Transverse colon (tissue), 4 donors: ENCODE measurements around the gene IGSF21. TPM values are rescaled to one million over a fixed set of nuclear protein-coding genes. Genes with fewer than 3 reads are reported as not detected.
"Not testable (repeated sequence)": the region's sequence is repeated elsewhere in the genome, so short reads cannot be mapped to it uniquely, and the experiment has no call there.

Source experiments
- DNase-seq: peaks from one replicate; pipeline ENCODE4 v3.0.0-alpha.2; 2019
- H3K27ac ChIP-seq, 4 donors: fragments of 200-600 bp; sonication (generic); 2 replicates each; pipeline ENCODE4 v1.5.1; 2016 to 2018; ENCODE audit warnings: inconsistent platforms in 4 of 4
- H3K27me3 ChIP-seq: fragments of 200-600 bp; sonication (generic); 2 replicates; pipeline ENCODE4 v1.5.1; 2017; ENCODE audit warnings: inconsistent platforms
- H3K36me3 ChIP-seq, 4 donors: fragments of 200-600 bp; sonication (generic); 2 replicates each; pipeline ENCODE4 v1.5.1; 2017 to 2019; ENCODE audit warnings: inconsistent platforms in 4 of 4
- H3K4me1 ChIP-seq, 4 donors: fragments of 200-600 bp; sonication (generic); 2 replicates each; pipeline ENCODE4 v1.5.1; 2017 to 2020; ENCODE audit warnings: inconsistent platforms in 4 of 4
- H3K4me3 ChIP-seq, 4 donors: fragments of 200-600 bp; sonication (generic); 1 replicate in 1 of 4; 2 replicates in 3 of 4; pipeline versions ENCODE4 v1.5.1 to v1.6.1; 2017 to 2019; ENCODE audit warnings: inconsistent platforms in 4 of 4
- H3K9me3 ChIP-seq, 2 donors: fragments of 200-600 bp; sonication (generic); 2 replicates each; pipeline ENCODE4 v1.5.1; 2017 to 2019; ENCODE audit warnings: inconsistent platforms in 2 of 2
- CTCF ChIP-seq, 5 experiments: fragments of 200-600 bp in 3 of 5; fragments of 450-650 bp in 2 of 5; sonication (generic) in 3 of 5; IDR thresholded peaks; 1 replicate in 2 of 5; 2 replicates in 3 of 5; pipeline ENCODE4 v1.5.1; 2016 to 2017; ENCODE audit warnings: antibody characterized with exemption in 5 of 5, inconsistent platforms in 3 of 5, mild to moderate bottlenecking in 2 of 5, moderate library complexity in 1 of 5
- EP300 ChIP-seq: sonication (generic); formaldehyde crosslinking; IDR thresholded peaks from one replicate; pipeline ENCODE4 v1.6.1; 2017; ENCODE audit warnings: antibody characterized with exemption, low read depth
- POLR2A ChIP-seq: fragments of 450-650 bp; IDR thresholded peaks from one replicate; pipeline ENCODE4 v1.6.1; 2016; ENCODE audit warnings: antibody characterized with exemption, mild to moderate bottlenecking, moderate library complexity
- POLR2AphosphoS5 ChIP-seq, 3 donors: sonication (generic); formaldehyde crosslinking; IDR thresholded peaks; one replicate each; pipeline ENCODE4 v1.6.1; 2016; ENCODE audit warnings: antibody characterized with exemption in 3 of 3
- WGBS, 2 donors: methylation state at CpG; one replicate each; pipeline ENCODE4 v1.1.5; 2018; ENCODE audit warnings: low coverage in 1 of 2; 5-methylcytosine and 5-hydroxymethylcytosine counted together
- in situ Hi-C, 4 donors: fragments of 200-750 bp; cut with MboI; loops; one replicate each; pipeline versions ENCODE4 v1.15.0 to v1.15.1; 2017; ENCODE audit warnings: low sequenced_read_pairs in 3 of 4, low pct_ligation_motif_present in 1 of 4, low pct_unique_long_range_greater_than_20kb in 1 of 4
- intact Hi-C: fragments of 100-400 bp; cut with DNase I; formaldehyde crosslinking; loops from one replicate; pipeline ENCODE4 v1.15.1; 2023; ENCODE audit warnings: low total_unique reads
- total RNA-seq, 4 donors: library from RNA; depleted of rRNA; stranded (reverse); fragments of >200 nt; gene quantifications; one replicate each; pipeline ENCODE4 v1.1.0, GENCODE V29; 2016

Gene IGSF21
- total RNA-seq, 4 donors from 2014 or later: 1.1 to 6.8 (median 1.6) TPM; not detected in 1

- Histone ChIP-seq H3K36me3 (no peaks in the 10 kb centered on the region), H3K27ac (no peak overlapping the region), H3K9me3 (no peaks in the 10 kb centered on the region), H3K4me1 (no peaks in the 10 kb centered on the region), H3K4me3 (no peak overlapping the region), H3K27me3 (peaks cover 21% of the 10 kb centered on the region)
- TF ChIP-seq EP300: no peak
- no peak for TF ChIP-seq POLR2A
- TF ChIP-seq POLR2AphosphoS5 (IDR thresholded peaks at IDR 0.05): no peak
- TF ChIP-seq CTCF (IDR thresholded peaks at IDR 0.05): no peak
- DNase-seq: no peak
- 80 to 82% methylated on average over 1 to 3 of the region's 3 CpGs for WGBS, 2 donors
- in situ Hi-C loops: no loop called here
- intact Hi-C loops: no loop called here
Measured at GRCh38 chr1:18363436-18363835, 255.8 kb downstream of the IGSF21 start.

- Histone ChIP-seq H3K4me1 (no peaks in the 10 kb centered on the region), H3K36me3 (no peaks in the 10 kb centered on the region), H3K4me3 (no peak overlapping the region), H3K27me3 (peaks cover 21% of the 10 kb centered on the region), H3K9me3 (no peaks in the 10 kb centered on the region), H3K27ac (no peak overlapping the region)
- in situ Hi-C loops: no loop called here
- TF ChIP-seq POLR2AphosphoS5 (IDR thresholded peaks at IDR 0.05): no peak
- no peak for TF ChIP-seq EP300
- TF ChIP-seq CTCF (IDR thresholded peaks at IDR 0.05): no peak
- no peak for TF ChIP-seq POLR2A
- no peak for DNase-seq
- intact Hi-C loops: no loop called here
- 92% methylated on average over 31 of the region's 31 CpGs; no CpG with 5 or more reads in 1 of the 2 donors for WGBS, 2 donors
Measured at GRCh38 chr1:18365099-18365705, 257.6 kb downstream of the IGSF21 start.

- in situ Hi-C loops: not testable (repeated sequence)
Measured at GRCh38 chr1:18372505-18372904, 264.9 kb downstream of the IGSF21 start.

GRCh38 chr1:18373151-18373550 is 265.6 kb downstream of the IGSF21 start:
- H3K27me3 ChIP-seq: no peaks in the 10 kb centered on the region
- 82% methylated on average over 6 of the region's 6 CpGs; no CpG with 5 or more reads in 1 of the 2 donors for WGBS, 2 donors
- TF ChIP-seq POLR2AphosphoS5 (IDR thresholded peaks at IDR 0.05): no peak
- TF ChIP-seq CTCF (IDR thresholded peaks at IDR 0.05): no peak
- TF ChIP-seq POLR2A: no peak
- no peak for TF ChIP-seq EP300
- in situ Hi-C loops: no loop called here
- no peaks in the 10 kb centered on the region for H3K36me3 ChIP-seq
- H3K4me1 ChIP-seq: no peaks in the 10 kb centered on the region
- H3K4me3 ChIP-seq: no peak overlapping the region
- no peak overlapping the region for H3K27ac ChIP-seq
- intact Hi-C loops: no loop called here
- no peak for DNase-seq
- H3K9me3 ChIP-seq: no peaks in the 10 kb centered on the region

More at GRCh38 chr1:18372505-18372904, 264.9 kb downstream of the IGSF21 start:
- H3K36me3 ChIP-seq, H3K4me1 ChIP-seq, H3K27ac ChIP-seq, intact Hi-C loops, H3K4me3 ChIP-seq, DNase-seq, H3K27me3 ChIP-seq, H3K9me3 ChIP-seq: not testable (repeated sequence)
